Activated naive CD8-positive, alpha-beta T cell treated with anti-CD3 and anti-CD28 coated beads, Interleukin-2, amount 50 U/mL, for 24 hours (primary cell): ENCODE data around the gene ST6GALNAC5.

Experiments used
- ATAC-seq: fragments of 150-1000 bp; cut with Tn5 transposase; one replicate; pipeline ENCODE4 v1.10.0; 2021
- DNase-seq: peaks from one replicate; pipeline ENCODE4 v3.0.0; 2021
- H3K27ac Mint-ChIP-seq: one replicate; pipeline ENCODE4 v1.8.0; 2021; ENCODE audit warnings: mild to moderate bottlenecking, mixed read lengths
- H3K27me3 Mint-ChIP-seq: one replicate; pipeline ENCODE4 v1.8.0; 2021; ENCODE audit warnings: mixed read lengths
- H3K36me3 Mint-ChIP-seq: one replicate; pipeline ENCODE4 v1.8.0; 2021; ENCODE audit warnings: low read depth, mixed read lengths
- H3K4me1 Mint-ChIP-seq: one replicate; pipeline ENCODE4 v1.8.0; 2021; ENCODE audit warnings: mixed read lengths
- H3K4me3 Mint-ChIP-seq: one replicate; pipeline ENCODE4 v1.8.0; 2021; ENCODE audit warnings: mild to moderate bottlenecking, moderate library complexity, mixed read lengths
- H3K9me3 Mint-ChIP-seq: one replicate; pipeline ENCODE4 v1.8.0; 2021; ENCODE audit warnings: mixed read lengths

Gene ST6GALNAC5

GRCh38 chr1:76881762-76882161, 14.5 kb downstream of the ST6GALNAC5 start:
- ATAC-seq (no peak), DNase-seq (no peak)
- no peaks in the 10 kb centered on the region for H3K36me3 Mint-ChIP-seq
- no peaks in the 10 kb centered on the region for H3K27me3 Mint-ChIP-seq
- H3K27ac Mint-ChIP-seq, result no peak overlapping the region
- H3K9me3 Mint-ChIP-seq, result no peaks in the 10 kb centered on the region
- no peaks in the 10 kb centered on the region for H3K4me1 Mint-ChIP-seq
- no peak overlapping the region for H3K4me3 Mint-ChIP-seq

GRCh38 chr1:76891931-76892622, 24.8 kb downstream of the ST6GALNAC5 start:
- H3K27me3 Mint-ChIP-seq, result peaks cover 4% of the 10 kb centered on the region

GRCh38 chr1:76892675-76893074, 25.4 kb downstream of the ST6GALNAC5 start:
- no peak overlapping the region for H3K27ac Mint-ChIP-seq
- no peak overlapping the region for H3K4me3 Mint-ChIP-seq
- H3K4me1 Mint-ChIP-seq, result no peaks in the 10 kb centered on the region
- peaks cover 4% of the 10 kb centered on the region for H3K27me3 Mint-ChIP-seq
- H3K36me3 Mint-ChIP-seq, result no peaks in the 10 kb centered on the region
- H3K9me3 Mint-ChIP-seq, result peaks cover 3% of the 10 kb centered on the region
- no peak for DNase-seq
- no peak for ATAC-seq

More at GRCh38 chr1:76891931-76892622, 24.8 kb downstream of the ST6GALNAC5 start:
- no peak overlapping the region for H3K27ac Mint-ChIP-seq
- no peaks in the 10 kb centered on the region for H3K36me3 Mint-ChIP-seq
- peaks cover 3% of the 10 kb centered on the region for H3K9me3 Mint-ChIP-seq
- ATAC-seq, result no peak
- H3K4me3 Mint-ChIP-seq, result no peak overlapping the region
- no peaks in the 10 kb centered on the region for H3K4me1 Mint-ChIP-seq
- DNase-seq, result no peak

GRCh38 chr1:76901158-76901767, 34.0 kb downstream of the ST6GALNAC5 start:
- Mint-ChIP-seq H3K36me3 (no peaks in the 10 kb centered on the region), H3K27me3 (no peaks in the 10 kb centered on the region), H3K27ac (no peak overlapping the region), H3K9me3 (no peaks in the 10 kb centered on the region), H3K4me3 (no peak overlapping the region), H3K4me1 (no peaks in the 10 kb centered on the region)
- ATAC-seq (peak; percentile 82), DNase-seq (peak; percentile 36)

- ATAC-seq (no peak), DNase-seq (no peak)
- no peak overlapping the region for H3K4me3 Mint-ChIP-seq
- H3K27ac Mint-ChIP-seq, result no peak overlapping the region
- H3K9me3 Mint-ChIP-seq, result no peaks in the 10 kb centered on the region
- no peaks in the 10 kb centered on the region for H3K36me3 Mint-ChIP-seq
- no peaks in the 10 kb centered on the region for H3K27me3 Mint-ChIP-seq
- H3K4me1 Mint-ChIP-seq, result no peaks in the 10 kb centered on the region
These were observed 38.8 kb downstream of the ST6GALNAC5 start for GRCh38 chr1:76905876-76906595.

- H3K27me3 Mint-ChIP-seq, result peaks cover 6% of the 10 kb centered on the region
- no peak for DNase-seq
- no peak for ATAC-seq
- no peaks in the 10 kb centered on the region for H3K4me1 Mint-ChIP-seq
- no peak overlapping the region for H3K27ac Mint-ChIP-seq
- no peaks in the 10 kb centered on the region for H3K36me3 Mint-ChIP-seq
- peaks cover 8% of the 10 kb centered on the region for H3K9me3 Mint-ChIP-seq
- H3K4me3 Mint-ChIP-seq, result no peak overlapping the region
These were observed 42.0 kb downstream of the ST6GALNAC5 start for GRCh38 chr1:76909311-76909710.

GRCh38 chr1:76919085-76919484, 51.8 kb downstream of the ST6GALNAC5 start:
- H3K27me3 Mint-ChIP-seq, result peaks cover 6% of the 10 kb centered on the region
- H3K27ac Mint-ChIP-seq, result no peak overlapping the region
- no peak for ATAC-seq
- no peaks in the 10 kb centered on the region for H3K36me3 Mint-ChIP-seq
- no peak overlapping the region for H3K4me3 Mint-ChIP-seq
- no peak for DNase-seq
- H3K9me3 Mint-ChIP-seq, result no peaks in the 10 kb centered on the region
- no peaks in the 10 kb centered on the region for H3K4me1 Mint-ChIP-seq

GRCh38 chr1:76921590-76921989, 54.3 kb downstream of the ST6GALNAC5 start:
- no peak for ATAC-seq
- H3K27me3 Mint-ChIP-seq, result peaks cover 6% of the 10 kb centered on the region
- no peak for DNase-seq
- no peak overlapping the region for H3K27ac Mint-ChIP-seq
- no peaks in the 10 kb centered on the region for H3K4me1 Mint-ChIP-seq
- H3K4me3 Mint-ChIP-seq, result no peak overlapping the region
- no peaks in the 10 kb centered on the region for H3K9me3 Mint-ChIP-seq
- H3K36me3 Mint-ChIP-seq, result no peaks in the 10 kb centered on the region

- peaks cover 6% of the 10 kb centered on the region for H3K27me3 Mint-ChIP-seq
- peaks cover 6% of the 10 kb centered on the region for H3K9me3 Mint-ChIP-seq
- H3K27ac Mint-ChIP-seq, result no peak overlapping the region
- no peak for DNase-seq
- H3K4me1 Mint-ChIP-seq, result no peaks in the 10 kb centered on the region
- no peak overlapping the region for H3K4me3 Mint-ChIP-seq
- ATAC-seq, result no peak
- no peaks in the 10 kb centered on the region for H3K36me3 Mint-ChIP-seq
These were observed 58.5 kb downstream of the ST6GALNAC5 start for GRCh38 chr1:76925825-76926224.

GRCh38 chr1:76928522-76928921, 61.2 kb downstream of the ST6GALNAC5 start:
- ATAC-seq (no peak), DNase-seq (no peak)
- Mint-ChIP-seq H3K27ac (no peak overlapping the region), H3K9me3 (peaks cover 6% of the 10 kb centered on the region), H3K36me3 (no peaks in the 10 kb centered on the region), H3K4me3 (no peak overlapping the region), H3K27me3 (peaks cover 11% of the 10 kb centered on the region), H3K4me1 (no peaks in the 10 kb centered on the region)

GRCh38 chr1:76929136-76929535, 61.9 kb downstream of the ST6GALNAC5 start:
- peaks cover 11% of the 10 kb centered on the region for H3K27me3 Mint-ChIP-seq
- DNase-seq, result no peak
- no peak overlapping the region for H3K4me3 Mint-ChIP-seq
- H3K9me3 Mint-ChIP-seq, result peaks cover 6% of the 10 kb centered on the region
- no peak overlapping the region for H3K27ac Mint-ChIP-seq
- no peak for ATAC-seq
- no peaks in the 10 kb centered on the region for H3K4me1 Mint-ChIP-seq
- no peaks in the 10 kb centered on the region for H3K36me3 Mint-ChIP-seq

- H3K9me3 Mint-ChIP-seq, result peaks cover 6% of the 10 kb centered on the region
- H3K4me3 Mint-ChIP-seq, result no peak overlapping the region
- H3K4me1 Mint-ChIP-seq, result no peaks in the 10 kb centered on the region
- no peaks in the 10 kb centered on the region for H3K36me3 Mint-ChIP-seq
- H3K27ac Mint-ChIP-seq, result no peak overlapping the region
- no peak for ATAC-seq
- DNase-seq, result no peak
- peaks cover 11% of the 10 kb centered on the region for H3K27me3 Mint-ChIP-seq
These were observed 66.9 kb downstream of the ST6GALNAC5 start for GRCh38 chr1:76933847-76934815.

GRCh38 chr1:76938304-76938703, 71.0 kb downstream of the ST6GALNAC5 start:
- ATAC-seq (no peak), DNase-seq (no peak)
- peaks cover 2% of the 10 kb centered on the region for H3K27me3 Mint-ChIP-seq
- H3K4me1 Mint-ChIP-seq, result no peaks in the 10 kb centered on the region
- no peak overlapping the region for H3K4me3 Mint-ChIP-seq
- H3K9me3 Mint-ChIP-seq, result no peaks in the 10 kb centered on the region
- no peak overlapping the region for H3K27ac Mint-ChIP-seq
- H3K36me3 Mint-ChIP-seq, result no peaks in the 10 kb centered on the region
